ENCODE measurements around the gene LRRC8E. TPM values are rescaled to one million over a fixed set of nuclear protein-coding genes. Genes with fewer than 3 reads are reported as not detected.

Gene LRRC8E
- total RNA-seq, 2 donors from 2014 or later = not detected

DNA sequence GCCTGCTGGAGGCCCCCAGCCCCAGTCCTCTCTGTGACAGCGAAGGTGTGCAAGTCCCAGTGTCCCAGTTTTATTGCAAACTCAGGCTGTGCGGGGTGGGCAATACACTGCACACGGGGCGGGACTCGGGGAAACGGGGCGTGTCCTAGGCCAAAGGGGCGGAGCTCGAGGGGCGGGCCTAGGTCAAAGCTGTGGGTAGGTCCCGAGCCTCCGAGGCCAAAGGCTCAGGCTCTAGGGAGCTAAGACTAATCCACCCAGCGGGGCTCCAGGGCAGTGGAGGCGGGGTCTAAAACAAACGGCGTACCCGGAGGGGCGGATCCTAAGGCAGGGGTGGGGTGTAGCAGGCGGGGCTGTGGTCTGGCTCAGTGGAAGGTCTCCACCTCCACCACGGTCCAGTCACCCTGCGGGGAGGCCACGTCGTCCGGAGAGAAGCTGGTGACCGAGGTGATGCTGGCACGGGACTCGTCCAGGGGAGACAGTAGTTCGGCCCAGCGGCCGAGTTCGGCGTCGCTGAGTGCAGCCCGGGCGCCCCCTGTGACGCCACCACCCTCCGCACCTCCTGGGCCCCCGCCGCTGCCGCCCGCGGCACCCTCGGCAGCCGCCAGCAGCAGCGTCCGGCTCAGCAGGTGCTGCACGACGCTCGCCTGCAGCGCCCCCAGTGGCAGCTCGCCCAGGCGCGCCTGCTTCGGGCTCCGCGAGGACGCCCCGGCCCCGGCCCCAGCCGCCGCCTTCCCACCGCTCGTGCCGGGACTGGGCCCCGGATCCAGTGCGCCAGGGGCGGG is 19.4 kb upstream of the LRRC8E start:
- H3K27ac Mint-ChIP-seq = no peak overlapping the region
- H3K4me3 Mint-ChIP-seq = peak overlapping the region; percentile 80
- DNase-seq (ENCODE audit: low spot score) = peak; percentile 86
- H3K36me3 Mint-ChIP-seq = peaks cover 7% of the 10 kb centered on the region
- H3K4me1 Mint-ChIP-seq (ENCODE audit: low read depth in 2 of 2) = peaks cover 13 to 27% of the 10 kb centered on the region in 2 donors
- peak; percentile 86 to 88 for ATAC-seq
- H3K27me3 Mint-ChIP-seq = peaks cover 12 to 16% of the 10 kb centered on the region in 2 donors
- no peaks in the 10 kb centered on the region for H3K9me3 Mint-ChIP-seq

- Mint-ChIP-seq H3K9me3 (no peaks in the 10 kb centered on the region), H3K4me3 (no peak overlapping the region), H3K4me1 (ENCODE audit: low read depth in 2 of 2) (peaks cover 13 to 27% of the 10 kb centered on the region in 2 donors), H3K36me3 (peaks cover 7% of the 10 kb centered on the region), H3K27me3 (peaks cover 12 to 16% of the 10 kb centered on the region in 2 donors), H3K27ac (no peak overlapping the region)
- DNase-seq (ENCODE audit: low spot score) = peak; percentile 78
- ATAC-seq = peak; percentile 78 to 86
Measured at GRCh38 chr19:7869453-7869909, 18.8 kb upstream of the LRRC8E start.

DNA sequence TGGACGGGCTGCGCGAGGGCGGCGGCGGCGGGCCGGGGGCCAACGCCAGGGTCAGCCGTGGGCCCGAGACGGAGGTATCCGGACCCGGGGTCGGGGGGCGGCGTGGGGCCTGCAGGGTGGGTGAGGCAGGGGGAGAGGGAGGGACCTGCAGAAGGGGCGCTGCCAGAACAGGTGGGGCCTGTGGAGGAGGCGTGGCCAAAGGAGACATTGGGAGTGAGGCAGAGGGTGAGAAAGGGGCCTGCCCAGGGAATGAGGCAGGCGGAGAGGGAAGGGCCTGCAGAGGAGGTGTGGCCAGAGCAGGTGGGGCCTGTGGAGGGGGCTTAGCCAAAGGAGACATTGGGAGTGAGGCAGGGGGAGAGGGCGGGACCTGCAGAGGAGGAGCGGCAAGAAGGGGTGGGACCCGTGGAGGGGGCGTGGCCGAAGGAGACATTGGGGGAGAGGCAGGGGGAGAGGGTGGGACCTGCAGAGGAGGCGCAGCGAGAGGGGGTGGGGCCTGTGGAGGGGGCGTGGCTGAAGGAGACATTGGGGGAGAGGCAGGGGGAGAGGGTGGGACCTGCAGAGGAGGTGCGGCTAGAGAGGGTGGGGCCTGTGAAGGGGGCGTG is 18.3 kb upstream of the LRRC8E start:
- Mint-ChIP-seq H3K9me3 (no peaks in the 10 kb centered on the region), H3K27ac (no peak overlapping the region), H3K27me3 (peaks cover 12 to 16% of the 10 kb centered on the region in 2 donors), H3K4me3 (peak overlapping the region; percentile 50), H3K4me1 (ENCODE audit: low read depth in 2 of 2) (peaks cover 13 to 29% of the 10 kb centered on the region in 2 donors), H3K36me3 (peaks cover 7% of the 10 kb centered on the region)
- no peak for DNase-seq (ENCODE audit: low spot score)
- peak; percentile 1 for ATAC-seq

DNA sequence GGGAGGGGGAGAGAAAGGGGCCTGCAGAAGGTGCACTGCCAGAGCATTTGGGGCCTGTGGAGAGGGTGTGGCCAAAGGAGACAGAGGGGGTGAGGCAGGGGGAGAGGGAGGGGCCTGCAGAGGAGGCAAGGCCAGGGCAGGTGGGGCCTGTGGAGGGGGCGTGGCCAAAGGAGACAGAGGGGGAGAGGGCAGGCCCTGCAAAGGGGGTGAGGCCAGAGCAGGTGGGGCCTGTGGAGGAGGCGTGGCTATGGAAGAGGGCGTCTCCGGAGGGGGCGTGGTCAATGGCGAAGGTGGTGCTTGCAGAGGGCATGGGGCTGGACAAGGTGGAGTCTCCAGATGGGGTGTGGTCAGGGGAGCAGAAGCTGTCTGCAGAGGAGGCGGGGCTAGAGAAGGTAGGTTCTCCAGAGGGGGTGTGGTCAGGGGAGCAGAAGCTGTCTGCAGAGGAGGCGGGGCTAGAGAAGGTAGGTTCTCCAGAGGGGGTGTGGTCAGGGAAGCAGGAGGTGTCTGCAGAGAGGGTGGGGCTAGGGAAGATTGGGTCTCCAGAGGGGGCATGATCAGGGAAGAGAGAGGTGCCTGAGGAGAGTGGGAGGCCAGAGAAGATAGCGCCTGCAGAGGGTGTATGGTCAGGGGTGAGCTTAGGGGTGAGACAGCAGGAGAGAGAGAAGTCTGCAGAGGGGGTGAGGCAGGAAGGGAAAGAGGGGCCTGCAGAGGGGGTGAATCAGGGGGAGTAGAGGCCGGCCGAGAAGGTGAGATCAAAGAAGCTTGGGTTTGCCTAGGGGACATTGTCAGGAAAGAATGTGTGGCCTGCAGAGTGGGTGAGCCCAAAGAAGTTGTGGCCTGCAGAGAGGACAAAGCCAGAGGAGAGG is 17.5 kb upstream of the LRRC8E start:
- Mint-ChIP-seq H3K4me1 (ENCODE audit: low read depth in 2 of 2) (peaks cover 13 to 29% of the 10 kb centered on the region in 2 donors), H3K36me3 (peaks cover 7% of the 10 kb centered on the region), H3K27ac (peak overlapping the region in 1 of 2 donors; percentile 13), H3K9me3 (no peaks in the 10 kb centered on the region), H3K4me3 (peak overlapping the region; percentile 65), H3K27me3 (peaks cover 12% of the 10 kb centered on the region in 2 donors)
- ATAC-seq (no peak), DNase-seq (ENCODE audit: low spot score) (no peak)

GRCh38 chr19:7871437-7872305 is 16.6 kb upstream of the LRRC8E start:
- peaks cover 12% of the 10 kb centered on the region in 2 donors for H3K27me3 Mint-ChIP-seq
- no peaks in the 10 kb centered on the region for H3K9me3 Mint-ChIP-seq
- DNase-seq (ENCODE audit: low spot score) (peak; percentile 81), ATAC-seq (peak; percentile 0 to 7)
- H3K4me1 Mint-ChIP-seq (ENCODE audit: low read depth in 2 of 2) = peaks cover 13 to 29% of the 10 kb centered on the region in 2 donors
- peak overlapping the region; percentile 65 for H3K4me3 Mint-ChIP-seq
- peaks cover 7% of the 10 kb centered on the region for H3K36me3 Mint-ChIP-seq
- H3K27ac Mint-ChIP-seq = peak overlapping the region in 1 of 2 donors; percentile 13

GRCh38 chr19:7872306-7873204 is 15.8 kb upstream of the LRRC8E start:
- H3K27me3 Mint-ChIP-seq = peaks cover 12% of the 10 kb centered on the region in 2 donors
- H3K9me3 Mint-ChIP-seq = no peaks in the 10 kb centered on the region
- H3K27ac Mint-ChIP-seq = peak overlapping the region in 1 of 2 donors; percentile 13
- peaks cover 13 to 29% of the 10 kb centered on the region in 2 donors for H3K4me1 Mint-ChIP-seq (ENCODE audit: low read depth in 2 of 2)
- no peak for DNase-seq (ENCODE audit: low spot score)
- no peak for ATAC-seq
- H3K36me3 Mint-ChIP-seq = peaks cover 7% of the 10 kb centered on the region
- H3K4me3 Mint-ChIP-seq = peak overlapping the region; percentile 65

- no peaks in the 10 kb centered on the region for H3K9me3 Mint-ChIP-seq
- H3K27ac Mint-ChIP-seq = no peak overlapping the region
- ATAC-seq (no peak), DNase-seq (ENCODE audit: low spot score) (no peak)
- H3K4me3 Mint-ChIP-seq = peak overlapping the region; percentile 48
- H3K27me3 Mint-ChIP-seq = peaks cover 12% of the 10 kb centered on the region in 2 donors
- peaks cover 7% of the 10 kb centered on the region for H3K36me3 Mint-ChIP-seq
- peaks cover 13 to 28% of the 10 kb centered on the region in 2 donors for H3K4me1 Mint-ChIP-seq (ENCODE audit: low read depth in 2 of 2)
Measured at GRCh38 chr19:7873304-7874075, 14.8 kb upstream of the LRRC8E start.

GRCh38 chr19:7874076-7874896 is 14.0 kb upstream of the LRRC8E start, which contains the start of gene PRR36:
Gene PRR36, minus strand, starts transcription at chr19:7874390. Its CDS starts 701 bp downstream, at chr19:7873689.
- no peak for DNase-seq (ENCODE audit: low spot score)
- H3K27me3 Mint-ChIP-seq = peaks cover 12% of the 10 kb centered on the region in 2 donors
- peaks cover 7% of the 10 kb centered on the region for H3K36me3 Mint-ChIP-seq
- peak within 1 kb of the TSS; percentile 48 for H3K4me3 Mint-ChIP-seq
- ATAC-seq = no peak
- no peak within 1 kb of the TSS for H3K27ac Mint-ChIP-seq
- H3K9me3 Mint-ChIP-seq = no peaks in the 10 kb centered on the region
- peaks cover 13 to 24% of the 10 kb centered on the region in 2 donors for H3K4me1 Mint-ChIP-seq (ENCODE audit: low read depth in 2 of 2)

GRCh38 chr19:7874897-7875273 is 13.4 kb upstream of the LRRC8E start:
- Mint-ChIP-seq H3K4me1 (ENCODE audit: low read depth in 2 of 2) (peaks cover 13 to 23% of the 10 kb centered on the region in 2 donors), H3K9me3 (no peaks in the 10 kb centered on the region)

GRCh38 chr19:7877249-7877836 is 11.0 kb upstream of the LRRC8E start:
- H3K36me3 Mint-ChIP-seq = no peaks in the 10 kb centered on the region
- H3K9me3 Mint-ChIP-seq = no peaks in the 10 kb centered on the region
- no peak for ATAC-seq
- DNase-seq (ENCODE audit: low spot score) = no peak
- H3K27ac Mint-ChIP-seq = no peak overlapping the region
- no peak overlapping the region for H3K4me3 Mint-ChIP-seq
- peaks cover 0 to 4% of the 10 kb centered on the region in 2 donors for H3K4me1 Mint-ChIP-seq (ENCODE audit: low read depth in 2 of 2)
- no peaks in the 10 kb centered on the region for H3K27me3 Mint-ChIP-seq

More at GRCh38 chr19:7874897-7875273, 13.4 kb upstream of the LRRC8E start:
- no peak for ATAC-seq
- Mint-ChIP-seq H3K36me3 (peaks cover 7% of the 10 kb centered on the region), H3K27ac (no peak overlapping the region), H3K4me3 (no peak overlapping the region), H3K27me3 (peaks cover 12% of the 10 kb centered on the region in 2 donors)
- DNase-seq (ENCODE audit: low spot score) = no peak

All from natural killer cell treated with Interleukin-12 subunit alpha and Interleukin-12 subunit beta and Interleukin-15 and Interleukin-18, amount 100 ng/mL, for 72 hours (primary cell).